SK-N-SH (cell line): ENCODE data around the gene LSR. TPM values are rescaled to one million over a fixed set of nuclear protein-coding genes. Genes with fewer than 3 reads are reported as not detected.

Source experiments
- CTCF ChIA-PET: fragments of 300-600, 350-600 bp; formaldehyde crosslinking; extraction: SDS; loops from one replicate; lab custom pipeline; 2021; lab: Yijun Ruan, JAX
- POLR2A ChIA-PET: fragments of 350-600 bp; sonication (Branson Sonifier 250); formaldehyde crosslinking; extraction: SDS; loops from one replicate; lab custom pipeline; 2020; ENCODE audit warnings: antibody characterized with exemption, inconsistent platforms; lab: Yijun Ruan, JAX
- DNase-seq: peaks from one replicate; pipeline ENCODE4 v3.0.0; 2012
- H2AFZ ChIP-seq: fragments of 200-600 bp; sonication (generic); 2 replicates; pipeline ENCODE4 v1.8.1; 2016; ENCODE audit warnings: antibody characterized with exemption, mild to moderate bottlenecking, low read depth
- H3F3A ChIP-seq: fragments of 200-600 bp; sonication (generic); replicated peaks from 2 replicates; pipeline ENCODE3; 2016; ENCODE audit warnings: antibody characterized with exemption, mild to moderate bottlenecking; ENCODE audit not compliant: insufficient read depth
- H3K27ac ChIP-seq, 2 experiments: fragments of 200-500 bp in 1 of 2; fragments of 200-600 bp in 1 of 2; sonication (Bioruptor generic) in 1 of 2; sonication (generic), shearing (Covaris generic) in 1 of 2; 2 replicates each; pipeline versions ENCODE4 v1.5.1 to v1.6.1; 2014 to 2016; ENCODE audit warnings: low read depth in 2 of 2, inconsistent platforms in 1 of 2, low read length in 1 of 2, mild to moderate bottlenecking in 1 of 2, mixed read lengths in 1 of 2
- H3K27me3 ChIP-seq: fragments of 200-600 bp; sonication (generic), shearing (Covaris generic); 2 replicates; pipeline ENCODE4 v1.6.1; 2016; ENCODE audit warnings: mixed run types; ENCODE audit not compliant: insufficient read depth
- H3K36me3 ChIP-seq, 2 experiments: fragments of 200-500 bp in 1 of 2; fragments of 200-600 bp in 1 of 2; sonication (Bioruptor generic) in 1 of 2; sonication (generic) in 1 of 2; replicated peaks in 1 of 2; 2 replicates each; pipeline versions ENCODE3 to v1.5.1; 2014 to 2016; ENCODE audit warnings: low read length in 1 of 2, mild to moderate bottlenecking in 1 of 2; ENCODE audit not compliant: insufficient read depth in 2 of 2, control insufficient read depth in 1 of 2
- H3K4me1 ChIP-seq, 2 experiments: fragments of 200-500 bp in 1 of 2; fragments of 200-600 bp in 1 of 2; sonication (Bioruptor generic) in 1 of 2; sonication (generic), shearing (Covaris generic) in 1 of 2; 2 replicates each; pipeline versions ENCODE4 v1.5.1 to v1.6.1; 2014 to 2016; ENCODE audit warnings: low read depth in 1 of 2, low read length in 1 of 2, mixed run types in 1 of 2; ENCODE audit not compliant: insufficient read depth in 2 of 2, control insufficient read depth in 1 of 2
- H3K4me2 ChIP-seq: fragments of 200-600 bp; sonication (generic), shearing (Covaris generic); 2 replicates; pipeline ENCODE4 v1.6.1; 2017; ENCODE audit warnings: mixed run types
- H3K4me3 ChIP-seq, 2 experiments: fragments of 200-500 bp in 1 of 2; fragments of 200-600 bp in 1 of 2; sonication (Bioruptor generic) in 1 of 2; sonication (generic), shearing (Covaris generic) in 1 of 2; 2 replicates each; pipeline versions ENCODE4 v1.5.1 to v1.8.1; 2014 to 2016; ENCODE audit warnings: low read depth in 2 of 2, inconsistent platforms in 1 of 2, low read length in 1 of 2, mild to moderate bottlenecking in 1 of 2, mixed read lengths in 1 of 2, moderate library complexity in 1 of 2
- H3K79me2 ChIP-seq: fragments of 200-600 bp; sonication (generic); 2 replicates; pipeline ENCODE4 v1.8.1; 2017; ENCODE audit warnings: mild to moderate bottlenecking; ENCODE audit not compliant: insufficient read depth
- H3K9ac ChIP-seq: fragments of 200-600 bp; sonication (generic); 2 replicates; pipeline ENCODE4 v1.6.1; 2017; ENCODE audit warnings: mixed run types
- H3K9me2 ChIP-seq: fragments of 200-600 bp; sonication (generic); 2 replicates; pipeline ENCODE4 v1.6.1; 2017; ENCODE audit warnings: mixed run types
- H3K9me3 ChIP-seq: fragments of 200-600 bp; sonication (generic); 2 replicates; pipeline ENCODE4 v1.6.1; 2017; ENCODE audit warnings: mixed run types, mild to moderate bottlenecking, moderate library complexity
- H4K20me1 ChIP-seq: fragments of 200-600 bp; sonication (generic); 2 replicates; pipeline ENCODE4 v1.6.1; 2017; ENCODE audit warnings: mild to moderate bottlenecking, mixed run types; ENCODE audit not compliant: insufficient read depth
- EP300 ChIP-seq, 2 experiments: IDR thresholded peaks; 2 replicates each; pipeline versions ENCODE4 v1.4.0 to v1.6.1; 2012; ENCODE audit warnings: borderline replicate concordance in 1 of 2, low read depth in 1 of 2, low read length in 1 of 2
- FOSL2 ChIP-seq: IDR thresholded peaks from 2 replicates; pipeline ENCODE4 v1.4.0; 2012; ENCODE audit warnings: low read depth, mild to moderate bottlenecking, moderate library complexity, borderline replicate concordance
- FOXM1 ChIP-seq: IDR thresholded peaks from 2 replicates; pipeline ENCODE4 v1.4.0; 2012; ENCODE audit warnings: low read depth, mild to moderate bottlenecking
- GABPA ChIP-seq: IDR thresholded peaks from 2 replicates; pipeline ENCODE4 v1.4.0; 2012; ENCODE audit warnings: low read depth, mild to moderate bottlenecking
- MEF2A ChIP-seq: IDR thresholded peaks from 2 replicates; pipeline ENCODE4 v1.4.0; 2012; ENCODE audit warnings: low read depth, borderline replicate concordance
- NRF1 ChIP-seq: IDR thresholded peaks from 2 replicates; pipeline ENCODE4 v1.6.1; 2012; ENCODE audit warnings: low read depth, mild to moderate bottlenecking, low read length
- RXRA ChIP-seq: IDR thresholded peaks from 2 replicates; pipeline ENCODE4 v1.4.0; 2012; ENCODE audit warnings: low read depth, mild to moderate bottlenecking, borderline replicate concordance
- SIN3A ChIP-seq: IDR thresholded peaks from 2 replicates; pipeline ENCODE4 v1.6.1; 2012; ENCODE audit warnings: low read depth, mild to moderate bottlenecking, low read length, moderate library complexity, borderline replicate concordance
- TCF12 ChIP-seq: IDR thresholded peaks from 2 replicates; pipeline ENCODE4 v1.4.0; 2012
- TEAD4 ChIP-seq: IDR thresholded peaks from 2 replicates; pipeline ENCODE4 v1.4.0; 2012; ENCODE audit warnings: mild to moderate bottlenecking, borderline replicate concordance; ENCODE audit not compliant: insufficient read depth
- YY1 ChIP-seq: IDR thresholded peaks from 2 replicates; pipeline ENCODE4 v1.4.0; 2012; ENCODE audit warnings: low read depth, mild to moderate bottlenecking
- WGBS: methylation state at CpG from one replicate; pipeline ENCODE4 v1.1.6; 2017; ENCODE audit warnings: low lambda C conversion rate; 5-methylcytosine and 5-hydroxymethylcytosine counted together
- polyA plus RNA-seq, 3 experiments: library from polyadenylated mRNA; depleted of rRNA; stranded (reverse); fragments of >200 nt; gene quantifications; 2 replicates each; pipeline ENCODE4 v1.2.3, GENCODE V29; 2012
- TF ChIP-seq, protein P1 (sequence below): IDR thresholded peaks from 2 replicates; pipeline ENCODE4 v1.4.0; 2012; ENCODE audit warnings: low read depth, borderline replicate concordance
- TF ChIP-seq, protein P2 (sequence below): IDR thresholded peaks from 2 replicates; pipeline ENCODE4 v1.4.0; 2012; ENCODE audit warnings: low read depth, borderline replicate concordance
- TF ChIP-seq, protein P3 (sequence below): fragments of 150-350 bp; IDR thresholded peaks from 2 replicates; pipeline ENCODE4 v1.6.1; 2016; ENCODE audit warnings: mild to moderate bottlenecking, low read depth, low read length
- TF ChIP-seq, protein P4 (sequence below): IDR thresholded peaks from 2 replicates; pipeline ENCODE4 v1.4.0; 2012; ENCODE audit warnings: low read depth
- TF ChIP-seq, protein P5 (sequence below): fragments of 150-350 bp; IDR thresholded peaks from 2 replicates; pipeline ENCODE4 v1.6.1; 2017; ENCODE audit warnings: antibody characterized with exemption, low read length, low read depth, borderline replicate concordance

LSR gene
- polyA plus RNA-seq, 1 of the 3 experiments (the other 2 are of a cell fraction) = 0.62 TPM

DNA sequence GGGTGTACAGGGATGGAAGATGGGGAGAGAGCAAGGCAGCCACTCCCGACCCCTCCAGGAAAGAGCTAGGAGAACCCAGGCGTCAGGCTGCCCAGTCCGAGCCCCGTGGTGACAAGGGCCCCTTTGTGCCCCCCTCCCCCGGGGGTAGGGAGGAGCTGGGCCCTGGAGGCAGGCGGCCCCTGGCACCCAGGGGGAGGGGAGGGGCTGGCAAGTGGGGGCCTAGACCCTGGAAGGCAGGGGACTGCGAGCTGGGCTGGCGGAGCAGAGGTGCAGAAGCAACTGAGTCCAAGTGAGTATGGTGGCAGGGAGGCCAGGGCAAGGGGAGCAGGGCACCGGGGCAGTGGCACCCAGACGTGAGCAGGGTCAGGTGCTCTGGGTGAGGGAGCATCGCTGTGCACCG lies 43.1 kb downstream of the LSR start, which contains the start of gene MAG:
Gene MAG (plus strand): TSS at position 246 of the 400 bp plus-strand sequence. CDS start 3,248 bp downstream, outside the sequence.
- Histone ChIP-seq H3K9ac (no peak within 1 kb of the TSS), H3K4me2 (no peak within 1 kb of the TSS), H3F3A (no peaks in the 10 kb centered on the region), H3K4me3 (no peak within 1 kb of the TSS), H3K79me2 (no peaks in the 10 kb centered on the region), H3K36me3 (no peaks in the 10 kb centered on the region), H3K9me2 (no peaks in the 10 kb centered on the region), H3K27ac (no peak within 1 kb of the TSS), H3K9me3 (no peaks in the 10 kb centered on the region), H4K20me1 (no peaks in the 10 kb centered on the region), H3K4me1 (no peaks in the 10 kb centered on the region), H2AFZ (no peak within 1 kb of the TSS), H3K27me3 (peaks cover 82% of the 10 kb centered on the region)
- 13% methylated on average over 11 of the region's 12 CpGs for WGBS
- POLR2A ChIA-PET = no interaction called here
- TF ChIP-seq TCF12 (no peak), SIN3A (no peak), EP300 (IDR thresholded peaks at IDR 0.05; ENCODE audit: borderline replicate concordance in 1 of 2, low read depth in 1 of 2, low read length in 1 of 2) (no peak), NRF1 (no peak)
- TF ChIP-seq, protein P1, sequence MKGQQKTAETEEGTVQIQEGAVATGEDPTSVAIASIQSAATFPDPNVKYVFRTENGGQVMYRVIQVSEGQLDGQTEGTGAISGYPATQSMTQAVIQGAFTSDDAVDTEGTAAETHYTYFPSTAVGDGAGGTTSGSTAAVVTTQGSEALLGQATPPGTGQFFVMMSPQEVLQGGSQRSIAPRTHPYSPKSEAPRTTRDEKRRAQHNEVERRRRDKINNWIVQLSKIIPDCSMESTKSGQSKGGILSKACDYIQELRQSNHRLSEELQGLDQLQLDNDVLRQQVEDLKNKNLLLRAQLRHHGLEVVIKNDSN = no peak
- TF ChIP-seq, protein P2, sequence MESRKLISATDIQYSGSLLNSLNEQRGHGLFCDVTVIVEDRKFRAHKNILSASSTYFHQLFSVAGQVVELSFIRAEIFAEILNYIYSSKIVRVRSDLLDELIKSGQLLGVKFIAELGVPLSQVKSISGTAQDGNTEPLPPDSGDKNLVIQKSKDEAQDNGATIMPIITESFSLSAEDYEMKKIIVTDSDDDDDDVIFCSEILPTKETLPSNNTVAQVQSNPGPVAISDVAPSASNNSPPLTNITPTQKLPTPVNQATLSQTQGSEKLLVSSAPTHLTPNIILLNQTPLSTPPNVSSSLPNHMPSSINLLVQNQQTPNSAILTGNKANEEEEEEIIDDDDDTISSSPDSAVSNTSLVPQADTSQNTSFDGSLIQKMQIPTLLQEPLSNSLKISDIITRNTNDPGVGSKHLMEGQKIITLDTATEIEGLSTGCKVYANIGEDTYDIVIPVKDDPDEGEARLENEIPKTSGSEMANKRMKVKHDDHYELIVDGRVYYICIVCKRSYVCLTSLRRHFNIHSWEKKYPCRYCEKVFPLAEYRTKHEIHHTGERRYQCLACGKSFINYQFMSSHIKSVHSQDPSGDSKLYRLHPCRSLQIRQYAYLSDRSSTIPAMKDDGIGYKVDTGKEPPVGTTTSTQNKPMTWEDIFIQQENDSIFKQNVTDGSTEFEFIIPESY = no peak
- TF ChIP-seq, protein P3, sequence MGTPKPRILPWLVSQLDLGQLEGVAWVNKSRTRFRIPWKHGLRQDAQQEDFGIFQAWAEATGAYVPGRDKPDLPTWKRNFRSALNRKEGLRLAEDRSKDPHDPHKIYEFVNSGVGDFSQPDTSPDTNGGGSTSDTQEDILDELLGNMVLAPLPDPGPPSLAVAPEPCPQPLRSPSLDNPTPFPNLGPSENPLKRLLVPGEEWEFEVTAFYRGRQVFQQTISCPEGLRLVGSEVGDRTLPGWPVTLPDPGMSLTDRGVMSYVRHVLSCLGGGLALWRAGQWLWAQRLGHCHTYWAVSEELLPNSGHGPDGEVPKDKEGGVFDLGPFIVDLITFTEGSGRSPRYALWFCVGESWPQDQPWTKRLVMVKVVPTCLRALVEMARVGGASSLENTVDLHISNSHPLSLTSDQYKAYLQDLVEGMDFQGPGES = no peak
- no peak for DNase-seq
- CTCF ChIA-PET = interaction anchor here (1.6 kb wide), 1 partner anchor 22 kb away, joined by 5 read pairs; no protein-coding TSS in a partner anchor

DNA sequence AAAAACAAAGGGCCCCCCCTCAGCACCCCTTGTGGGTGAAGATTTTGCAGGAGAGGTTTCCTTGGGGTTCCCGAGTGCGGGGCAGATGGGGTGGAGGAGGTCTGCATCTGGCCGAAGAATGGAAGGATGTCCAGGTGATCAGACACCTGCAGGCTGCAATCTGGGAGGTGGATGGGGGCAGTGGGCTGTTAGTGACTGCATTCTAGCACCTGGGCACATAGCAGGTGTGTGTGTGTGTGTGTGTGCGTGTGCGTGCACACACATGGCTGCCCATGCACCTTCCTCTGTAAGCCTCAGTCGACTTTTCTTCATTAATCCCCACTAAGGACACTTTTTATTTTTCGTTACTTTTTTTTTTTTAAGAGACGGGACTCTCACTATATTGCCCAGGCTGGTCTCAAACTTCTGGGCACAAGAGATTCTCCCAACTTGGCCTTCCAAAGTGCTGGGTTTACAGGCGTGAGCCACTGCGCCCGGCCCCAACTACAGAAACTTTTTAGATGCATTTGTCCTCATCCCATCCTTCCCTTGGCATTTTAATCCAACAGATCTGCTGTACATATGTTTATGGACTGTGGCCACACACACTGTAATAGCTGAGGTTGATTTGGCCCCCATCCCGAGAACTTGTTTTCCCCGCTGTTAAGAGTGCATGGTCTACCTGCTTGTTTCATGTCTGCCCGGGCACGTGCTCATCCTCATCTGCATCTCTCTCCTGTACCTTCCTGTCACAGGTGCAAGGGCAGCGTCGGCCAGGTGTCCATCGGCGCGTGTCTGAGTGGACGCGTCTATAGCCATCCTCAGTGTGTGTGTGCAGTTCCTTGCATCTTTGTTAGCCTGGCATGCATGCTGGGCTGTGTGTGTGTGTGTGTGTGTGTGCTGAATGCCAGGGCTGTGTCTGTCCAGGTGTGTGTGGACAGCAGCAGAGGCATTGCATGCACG lies 43.9 kb downstream of the LSR start:
- Histone ChIP-seq H3K4me1 (no peaks in the 10 kb centered on the region), H3K36me3 (no peaks in the 10 kb centered on the region), H3K9ac (no peak overlapping the region), H4K20me1 (no peaks in the 10 kb centered on the region), H3K9me2 (no peaks in the 10 kb centered on the region), H3F3A (no peaks in the 10 kb centered on the region), H3K9me3 (no peaks in the 10 kb centered on the region), H2AFZ (no peak overlapping the region), H3K4me3 (no peak overlapping the region), H3K27me3 (peaks cover 82% of the 10 kb centered on the region), H3K79me2 (no peaks in the 10 kb centered on the region), H3K27ac (no peak overlapping the region), H3K4me2 (no peak overlapping the region)
- 20% methylated on average over 23 of the region's 23 CpGs for WGBS
- CTCF ChIA-PET = interaction anchor here (1.6 kb wide), 1 partner anchor 22 kb away, joined by 5 read pairs; no protein-coding TSS in a partner anchor
- POLR2A ChIA-PET = no interaction called here
- no peak for DNase-seq
- TF ChIP-seq NRF1 = no peak
- TF ChIP-seq RXRA = no peak
- TF ChIP-seq MEF2A = no peak
- TF ChIP-seq YY1 = no peak
- TF ChIP-seq FOXM1 = no peak
- no peak for TF ChIP-seq FOSL2
- TF ChIP-seq GABPA = no peak
- TF ChIP-seq, protein P4, sequence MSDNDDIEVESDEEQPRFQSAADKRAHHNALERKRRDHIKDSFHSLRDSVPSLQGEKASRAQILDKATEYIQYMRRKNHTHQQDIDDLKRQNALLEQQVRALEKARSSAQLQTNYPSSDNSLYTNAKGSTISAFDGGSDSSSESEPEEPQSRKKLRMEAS = no peak
- TF ChIP-seq, protein P5, sequence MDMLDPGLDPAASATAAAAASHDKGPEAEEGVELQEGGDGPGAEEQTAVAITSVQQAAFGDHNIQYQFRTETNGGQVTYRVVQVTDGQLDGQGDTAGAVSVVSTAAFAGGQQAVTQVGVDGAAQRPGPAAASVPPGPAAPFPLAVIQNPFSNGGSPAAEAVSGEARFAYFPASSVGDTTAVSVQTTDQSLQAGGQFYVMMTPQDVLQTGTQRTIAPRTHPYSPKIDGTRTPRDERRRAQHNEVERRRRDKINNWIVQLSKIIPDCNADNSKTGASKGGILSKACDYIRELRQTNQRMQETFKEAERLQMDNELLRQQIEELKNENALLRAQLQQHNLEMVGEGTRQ = no peak
- no peak for TF ChIP-seq TEAD4
